Activated B cell treated with CpG ODN at 0.5 μM for 24 hours (primary cell): ENCODE results near the gene TNFAIP2. TPM values are rescaled to one million over a fixed set of nuclear protein-coding genes. Genes with fewer than 3 reads are reported as not detected.

Experiments
- ATAC-seq: fragments of 200-7000 bp; cut with Tn5 transposase; one replicate; pipeline ENCODE4 v1.10.0; 2021; ENCODE audit warnings: low read depth, mild to moderate bottlenecking, moderate library complexity
- CTCF ChIA-PET: fragments of 350-600 bp; sonication (Branson Sonifier 250); formaldehyde crosslinking; loops from one replicate; lab custom pipeline; 2021; ENCODE audit warnings: antibody characterized with exemption; lab: Charles Lee
- POLR2A ChIA-PET: fragments of 350-600 bp; sonication (Branson Sonifier 250); formaldehyde crosslinking; loops from one replicate; lab custom pipeline; 2021; ENCODE audit warnings: antibody characterized with exemption; lab: Charles Lee
- DNase-seq: peaks from one replicate; pipeline ENCODE4 v3.0.0; 2022
- H3K27ac Mint-ChIP-seq: one replicate; pipeline ENCODE4 v1.8.0; 2020; ENCODE audit warnings: mixed read lengths
- H3K27me3 Mint-ChIP-seq: one replicate; pipeline ENCODE4 v1.8.0; 2021; ENCODE audit warnings: mixed read lengths
- H3K36me3 Mint-ChIP-seq: one replicate; pipeline ENCODE4 v1.8.0; 2021; ENCODE audit warnings: low read depth, mixed read lengths
- H3K4me1 Mint-ChIP-seq: one replicate; pipeline ENCODE4 v1.8.0; 2021; ENCODE audit warnings: mixed read lengths
- H3K4me3 Mint-ChIP-seq: one replicate; pipeline ENCODE4 v1.8.0; 2020; ENCODE audit warnings: mild to moderate bottlenecking, mixed read lengths
- H3K9me3 Mint-ChIP-seq: one replicate; pipeline ENCODE4 v1.8.0; 2020; ENCODE audit warnings: mixed read lengths
- CTCF ChIP-seq: fragments of 200-600 bp; IDR thresholded peaks from one replicate; pipeline ENCODE4 v1.8.0; 2022; ENCODE audit warnings: antibody characterized with exemption, mild to moderate bottlenecking
- intact Hi-C: fragments of 100-400 bp; cut with micrococcal nuclease; formaldehyde crosslinking; loops from one replicate; pipeline ENCODE4 v1.15.1; 2024
- total RNA-seq: library from RNA; stranded (reverse); gene quantifications from 2 replicates; pipeline ENCODE4 v1.2.3, GENCODE V29; 2022

Gene TNFAIP2
- total RNA-seq, 1 donor from 2014 or later = 4.1 TPM

- TF ChIP-seq CTCF = no peak
- Mint-ChIP-seq H3K36me3 (no peaks in the 10 kb centered on the region), H3K27me3 (peaks cover 24% of the 10 kb centered on the region), H3K27ac (no peak overlapping the region), H3K4me3 (no peak overlapping the region), H3K4me1 (peaks cover 14% of the 10 kb centered on the region), H3K9me3 (no peaks in the 10 kb centered on the region)
- no peak for DNase-seq
- POLR2A ChIA-PET = no interaction called here
- intact Hi-C loops = no loop called here
- no peak for ATAC-seq
- CTCF ChIA-PET = no interaction called here
Observed at GRCh38 chr14:103121121-103121845, 2.0 kb upstream of the TNFAIP2 start.

- peak; percentile 32 for ATAC-seq
- Mint-ChIP-seq H3K9me3 (no peaks in the 10 kb centered on the region), H3K27ac (no peak overlapping the region), H3K27me3 (peaks cover 24% of the 10 kb centered on the region), H3K4me1 (peaks cover 14% of the 10 kb centered on the region), H3K36me3 (no peaks in the 10 kb centered on the region), H3K4me3 (peak overlapping the region; percentile 2)
- CTCF ChIA-PET = no interaction called here
- intact Hi-C loops = loop anchor here (2.0 kb wide), 1 partner anchor 17 kb away; no protein-coding TSS in a partner anchor
- POLR2A ChIA-PET = no interaction called here
- no peak for DNase-seq
- TF ChIP-seq CTCF = no peak
Observed at GRCh38 chr14:103121846-103122584, 1.2 kb upstream of the TNFAIP2 start.

GRCh38 chr14:103122585-103122946 is 695 bp upstream of the TNFAIP2 start:
- no peak for DNase-seq
- Mint-ChIP-seq H3K9me3 (no peaks in the 10 kb centered on the region), H3K4me3 (no peak overlapping the region), H3K27ac (no peak overlapping the region), H3K27me3 (peaks cover 24% of the 10 kb centered on the region), H3K4me1 (peaks cover 14% of the 10 kb centered on the region), H3K36me3 (no peaks in the 10 kb centered on the region)
- TF ChIP-seq CTCF = no peak
- intact Hi-C loops = loop anchor here (2.0 kb wide), 1 partner anchor 18 kb away; no protein-coding TSS in a partner anchor
- peak; percentile 12 for ATAC-seq
- CTCF ChIA-PET = no interaction called here
- POLR2A ChIA-PET = no interaction called here

GRCh38 chr14:103123634-103124500 is 606 bp downstream of the TNFAIP2 start:
- CTCF ChIA-PET = no interaction called here
- H3K9me3 Mint-ChIP-seq = no peaks in the 10 kb centered on the region
- peaks cover 14% of the 10 kb centered on the region for H3K4me1 Mint-ChIP-seq
- H3K4me3 Mint-ChIP-seq = peak overlapping the region; percentile 38
- ATAC-seq (no peak), DNase-seq (no peak)
- POLR2A ChIA-PET = interaction anchor here (0.6 kb wide), 1 partner anchor 119 kb away, joined by 3 read pairs; no protein-coding TSS in a partner anchor
- intact Hi-C loops = loop anchor here (2.0 kb wide), 1 partner anchor 19 kb away; no protein-coding TSS in a partner anchor
- no peaks in the 10 kb centered on the region for H3K36me3 Mint-ChIP-seq
- TF ChIP-seq CTCF = no peak
- peaks cover 24% of the 10 kb centered on the region for H3K27me3 Mint-ChIP-seq
- H3K27ac Mint-ChIP-seq = no peak overlapping the region
